WTC11 (cell line): ENCODE data around the gene CADM2.

Source experiments
- ATF3 ChIP-seq: sonication (generic); formaldehyde crosslinking; conservative IDR thresholded peaks from 2 replicates; pipeline ENCODE4 v1.8.1; 2022; ENCODE audit warnings: mild to moderate bottlenecking, missing genetic modification reagents
- E2F1 ChIP-seq: sonication (generic); formaldehyde crosslinking; IDR thresholded peaks from 2 replicates; pipeline ENCODE4 v1.8.0; 2022; ENCODE audit warnings: mild to moderate bottlenecking, missing genetic modification reagents
- FOXJ3 ChIP-seq: sonication (generic); formaldehyde crosslinking; IDR thresholded peaks from 2 replicates; pipeline ENCODE4 v1.9.0; 2021; ENCODE audit warnings: missing genetic modification reagents, mild to moderate bottlenecking, borderline replicate concordance
- FOXP4 ChIP-seq: sonication (generic); formaldehyde crosslinking; IDR thresholded peaks from 2 replicates; pipeline ENCODE4 v1.8.0; 2022; ENCODE audit warnings: mild to moderate bottlenecking, missing genetic modification reagents
- JUN ChIP-seq: sonication (generic); formaldehyde crosslinking; IDR thresholded peaks from 2 replicates; pipeline ENCODE4 v1.8.0; 2023; ENCODE audit warnings: mild to moderate bottlenecking, missing genetic modification reagents
- NR2C2 ChIP-seq: sonication (generic); formaldehyde crosslinking; IDR thresholded peaks from 2 replicates; pipeline ENCODE4 v1.8.0; 2022; ENCODE audit warnings: mild to moderate bottlenecking, missing genetic modification reagents
- PRRX2 ChIP-seq: fragments of 250-450 bp; sonication (Bioruptor Pico); IDR thresholded peaks from 2 replicates; pipeline ENCODE4 v1.8.0; 2021; ENCODE audit warnings: mild to moderate bottlenecking
- SMAD3 ChIP-seq: sonication (generic); formaldehyde crosslinking; IDR thresholded peaks from 2 replicates; pipeline ENCODE4 v1.8.0; 2022; ENCODE audit warnings: missing genetic modification reagents, mild to moderate bottlenecking, borderline replicate concordance
- TCF7 ChIP-seq: sonication (generic); formaldehyde crosslinking; IDR thresholded peaks from 2 replicates; pipeline ENCODE4 v1.8.0; 2022; ENCODE audit warnings: mild to moderate bottlenecking, low read depth, missing genetic modification reagents, moderate library complexity
- ZNF138 ChIP-seq: sonication (generic); formaldehyde crosslinking; conservative IDR thresholded peaks from 2 replicates; pipeline ENCODE4 v1.8.1; 2022; ENCODE audit warnings: mild to moderate bottlenecking, moderate library complexity, missing genetic modification reagents
- ZNF219 ChIP-seq: sonication (generic); formaldehyde crosslinking; IDR thresholded peaks from 2 replicates; pipeline ENCODE4 v1.8.0; 2023; ENCODE audit warnings: missing genetic modification reagents, mild to moderate bottlenecking, borderline replicate concordance
- TF ChIP-seq, protein P1 (sequence below): fragments of 200-600 bp; IDR thresholded peaks from 2 replicates; pipeline ENCODE4 v1.8.0; 2022; ENCODE audit warnings: antibody characterized with exemption
- TF ChIP-seq, protein P2 (sequence below): fragments of 250-450 bp; sonication (Bioruptor Pico); conservative IDR thresholded peaks from 2 replicates; pipeline ENCODE4 v1.9.0; 2021; ENCODE audit warnings: mild to moderate bottlenecking

DNA sequence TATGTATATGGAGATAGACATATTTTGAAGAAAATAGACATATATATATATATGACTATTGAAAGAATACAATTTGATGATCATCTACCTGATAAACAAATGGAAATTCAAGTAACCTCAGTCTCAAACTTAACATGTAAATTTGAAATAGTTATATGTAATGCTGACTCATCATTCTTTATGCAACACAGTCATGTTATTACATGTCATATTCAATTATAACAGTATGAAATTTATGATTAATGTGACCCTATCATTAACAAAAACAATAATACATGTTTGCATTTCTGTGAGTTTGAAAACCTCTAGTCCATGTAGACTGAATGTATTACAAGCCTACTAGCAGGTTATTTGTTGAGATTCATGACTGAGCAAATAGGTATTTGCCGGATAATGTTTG is 204.1 kb downstream of the CADM2 start:
- TF ChIP-seq PRRX2 (no peak), JUN (CRISPR knock-in tag) (no peak), FOXJ3 (no peak), ATF3 (CRISPR knock-in tag) (no peak), FOXP4 (no peak), ZNF138 (CRISPR knock-in tag) (no peak), TCF7 (CRISPR knock-in tag) (no peak), E2F1 (CRISPR knock-in tag) (no peak), SMAD3 (CRISPR knock-in tag) (no peak), NR2C2 (CRISPR knock-in tag) (no peak), ZNF219 (no peak)
- TF ChIP-seq, protein P1, sequence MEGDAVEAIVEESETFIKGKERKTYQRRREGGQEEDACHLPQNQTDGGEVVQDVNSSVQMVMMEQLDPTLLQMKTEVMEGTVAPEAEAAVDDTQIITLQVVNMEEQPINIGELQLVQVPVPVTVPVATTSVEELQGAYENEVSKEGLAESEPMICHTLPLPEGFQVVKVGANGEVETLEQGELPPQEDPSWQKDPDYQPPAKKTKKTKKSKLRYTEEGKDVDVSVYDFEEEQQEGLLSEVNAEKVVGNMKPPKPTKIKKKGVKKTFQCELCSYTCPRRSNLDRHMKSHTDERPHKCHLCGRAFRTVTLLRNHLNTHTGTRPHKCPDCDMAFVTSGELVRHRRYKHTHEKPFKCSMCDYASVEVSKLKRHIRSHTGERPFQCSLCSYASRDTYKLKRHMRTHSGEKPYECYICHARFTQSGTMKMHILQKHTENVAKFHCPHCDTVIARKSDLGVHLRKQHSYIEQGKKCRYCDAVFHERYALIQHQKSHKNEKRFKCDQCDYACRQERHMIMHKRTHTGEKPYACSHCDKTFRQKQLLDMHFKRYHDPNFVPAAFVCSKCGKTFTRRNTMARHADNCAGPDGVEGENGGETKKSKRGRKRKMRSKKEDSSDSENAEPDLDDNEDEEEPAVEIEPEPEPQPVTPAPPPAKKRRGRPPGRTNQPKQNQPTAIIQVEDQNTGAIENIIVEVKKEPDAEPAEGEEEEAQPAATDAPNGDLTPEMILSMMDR: no peak
- TF ChIP-seq, protein P2, sequence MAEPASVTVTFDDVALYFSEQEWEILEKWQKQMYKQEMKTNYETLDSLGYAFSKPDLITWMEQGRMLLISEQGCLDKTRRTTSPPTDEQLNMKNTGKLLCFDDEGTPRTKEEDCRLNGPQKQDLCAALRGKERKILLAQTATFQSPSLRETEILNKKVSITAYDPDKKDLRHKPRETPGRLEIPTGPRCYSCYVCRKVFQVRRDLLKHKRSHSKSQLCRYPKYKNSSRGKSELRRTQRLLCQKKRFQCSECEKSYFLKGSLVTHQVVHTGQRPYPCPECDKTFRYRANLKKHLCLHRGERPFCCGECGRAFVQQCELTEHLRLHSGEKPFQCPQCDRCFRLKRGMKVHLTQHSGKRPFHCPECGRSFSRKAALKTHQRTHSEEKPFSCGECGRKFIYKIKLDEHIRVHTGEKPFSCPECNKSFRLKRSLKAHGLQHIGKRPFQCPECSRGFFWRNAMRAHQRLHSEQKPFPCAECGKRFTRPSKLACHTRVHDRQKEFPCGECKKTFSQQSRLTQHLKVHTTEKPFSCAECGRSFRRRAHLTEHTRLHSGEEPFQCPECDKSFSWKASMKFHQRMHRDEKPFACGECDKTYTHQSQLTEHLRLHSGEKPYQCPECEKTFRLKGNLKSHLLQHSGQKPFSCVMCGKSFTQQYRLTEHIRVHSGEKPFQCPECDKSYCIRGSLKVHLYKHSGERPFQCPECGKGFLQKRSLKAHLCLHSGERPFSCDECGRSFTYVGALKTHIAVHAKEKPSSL (CRISPR knock-in tag): no peak
